NCI-H345 (cell line): ENCODE measurements around the gene LAPTM5.
"Not testable (repeated sequence)": the region's sequence is repeated elsewhere in the genome, so short reads cannot be mapped to it uniquely, and the experiment has no call there.

Experiments
- DNase-seq: peaks from one replicate; lab custom pipeline; 2025; lab: John Stamatoyannopoulos, UW

Gene LAPTM5

DNA sequence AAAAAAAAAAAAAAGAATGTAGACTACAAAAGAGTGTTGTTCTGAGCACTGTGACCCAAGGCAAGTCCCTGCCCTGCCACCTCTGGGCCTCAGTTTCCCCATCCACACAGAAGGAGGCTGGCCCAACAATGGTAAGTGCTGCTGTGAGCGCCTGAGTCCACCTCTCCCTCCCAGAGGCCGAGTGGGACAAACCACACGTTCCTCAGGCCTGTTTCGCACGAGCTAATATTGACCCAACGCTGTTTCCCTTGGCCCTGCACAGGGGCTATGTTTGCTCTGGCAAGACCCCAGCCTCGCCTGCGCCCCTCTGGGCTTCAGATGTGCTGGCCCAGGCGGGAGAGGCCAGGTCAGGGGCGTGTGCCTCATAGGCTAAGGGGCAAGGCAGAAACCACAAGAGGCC, 12.6 kb upstream of the LAPTM5 start:
- DNase-seq = no peak

DNA sequence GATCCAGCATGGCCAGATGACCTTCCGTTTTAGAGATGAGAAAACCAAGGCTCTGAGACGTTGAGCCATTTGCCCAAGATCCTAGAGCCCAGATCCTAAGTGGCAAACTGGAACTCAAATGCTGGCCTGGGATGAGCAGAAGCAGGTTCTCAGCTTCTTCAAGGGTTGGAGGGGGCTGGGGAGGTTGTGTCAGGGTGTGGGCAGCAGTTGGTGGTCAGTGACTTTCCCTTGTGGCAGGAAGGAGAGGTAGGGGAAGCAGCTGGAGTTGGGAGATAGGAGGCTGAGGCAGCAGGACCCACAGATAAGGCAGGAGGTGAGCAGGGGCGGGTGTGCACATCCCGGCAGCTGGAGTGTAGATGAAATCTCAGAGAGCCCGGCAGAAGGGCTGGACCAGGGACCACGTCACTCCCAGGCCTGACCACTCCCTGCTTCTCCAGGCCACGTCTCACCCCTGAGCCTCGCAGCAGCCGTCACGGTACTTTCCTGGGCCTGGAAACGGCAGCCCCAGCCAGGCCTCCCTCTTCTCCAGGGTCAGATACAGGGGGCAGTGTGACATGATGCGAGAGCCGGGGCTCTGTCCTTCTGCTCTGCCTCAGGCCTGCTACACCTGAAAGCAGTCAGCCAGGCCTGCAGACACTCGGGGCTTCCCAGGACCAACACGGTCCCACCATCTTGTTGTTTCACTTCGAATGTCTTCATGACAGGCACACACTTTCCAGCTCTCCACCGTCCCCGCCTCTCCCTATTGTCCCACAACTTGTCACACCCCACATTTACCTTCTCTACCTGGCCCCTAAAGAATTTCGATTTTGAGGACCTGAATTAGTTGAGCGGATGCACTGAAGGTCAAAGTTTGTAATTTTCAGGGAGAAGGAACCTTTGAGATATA, 11.5 kb upstream of the LAPTM5 start:
- DNase-seq = no peak

DNA sequence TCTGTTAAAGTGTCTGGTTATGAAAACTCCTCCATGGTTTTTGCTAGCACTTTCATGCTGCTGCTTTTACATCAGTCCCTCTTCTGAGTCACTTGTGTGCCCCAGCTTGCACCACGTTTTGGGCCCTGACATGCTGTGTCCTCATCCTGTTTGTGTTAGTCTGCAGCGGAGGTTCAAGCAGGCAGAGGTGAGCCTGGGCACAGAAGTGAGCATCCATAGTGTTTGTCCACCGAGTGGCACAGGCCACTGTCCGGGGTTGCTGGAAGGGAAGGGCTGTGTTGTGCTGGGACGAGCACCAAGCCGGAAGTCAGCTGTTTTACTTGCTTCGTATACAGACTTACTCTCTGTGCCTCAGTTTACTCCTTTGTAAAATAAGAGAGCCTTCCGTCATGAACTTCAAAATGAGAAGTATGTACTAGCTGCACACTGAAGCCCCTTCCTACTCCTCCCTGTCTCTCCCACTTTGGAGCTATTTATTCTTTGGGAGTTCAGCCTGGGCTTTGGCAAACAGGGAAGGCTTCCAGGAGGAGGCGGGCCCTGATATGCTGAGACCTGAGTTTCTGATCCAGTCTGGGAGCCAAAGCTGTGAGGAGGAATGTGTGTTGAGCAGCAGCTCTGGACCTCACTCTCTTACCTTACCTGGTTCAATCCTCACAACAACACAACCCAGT, 10.7 kb upstream of the LAPTM5 start:
- DNase-seq = no peak

DNA sequence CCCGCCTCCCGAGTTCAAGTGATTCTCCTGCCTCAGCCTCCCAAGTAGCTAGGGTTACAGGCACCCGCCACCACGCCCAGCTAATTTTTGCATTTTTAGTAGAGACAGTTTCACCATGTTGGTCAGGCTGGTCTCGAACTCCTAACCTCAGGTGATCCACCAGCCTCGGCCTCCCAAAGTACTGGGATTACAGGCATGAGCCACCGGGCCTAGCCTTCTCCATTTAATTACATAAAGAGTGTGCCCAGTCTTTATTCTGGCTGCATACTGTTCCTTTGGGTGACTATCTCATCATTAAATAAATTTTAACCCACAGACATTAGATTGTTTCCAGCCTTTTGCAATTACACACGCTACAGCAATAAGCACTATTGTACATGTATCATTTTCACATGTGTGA, 9.4 kb upstream of the LAPTM5 start:
- DNase-seq = not testable (repeated sequence)

DNA sequence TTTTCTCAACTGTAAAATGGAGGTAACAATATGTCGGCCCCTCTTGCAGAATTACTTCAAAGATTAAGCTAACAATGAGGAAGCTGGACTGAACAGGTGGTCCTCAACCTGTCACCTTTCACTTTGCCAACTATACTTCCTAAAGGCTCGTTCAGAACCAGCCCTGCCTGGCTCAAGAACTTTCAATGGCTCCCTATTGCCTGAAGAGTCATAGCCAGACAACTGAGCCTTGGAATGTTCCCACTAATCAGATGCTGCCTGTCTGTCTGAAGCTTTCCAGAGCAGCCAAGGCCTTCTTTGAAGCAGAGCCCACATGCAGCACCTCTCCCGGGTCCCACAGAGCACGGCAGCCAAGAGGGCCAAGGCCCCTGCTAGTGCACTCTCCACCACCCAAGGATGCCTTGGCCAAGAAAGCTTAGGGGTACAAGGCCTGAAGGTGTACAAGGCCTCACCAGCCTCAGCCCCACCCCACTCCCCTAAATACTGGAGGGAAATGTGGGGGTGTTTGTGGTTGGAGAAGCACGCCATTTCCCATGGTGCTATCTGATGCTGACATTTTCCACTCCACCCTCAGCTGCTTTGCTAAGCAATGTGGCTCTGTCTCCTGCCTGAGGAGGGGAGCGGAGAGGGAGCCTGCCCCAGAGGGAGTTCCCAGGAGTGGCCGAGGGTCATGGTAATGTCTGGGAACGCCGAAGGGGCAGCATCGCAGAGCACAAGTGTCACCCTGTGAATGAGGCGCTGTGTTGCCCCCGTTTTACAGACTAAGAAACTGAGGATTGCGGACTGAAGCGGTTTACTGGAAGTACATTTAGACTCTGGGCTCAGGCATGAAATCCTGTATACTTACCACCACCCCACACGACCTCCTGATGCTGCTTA, 8.2 kb upstream of the LAPTM5 start:
- DNase-seq = no peak

DNA sequence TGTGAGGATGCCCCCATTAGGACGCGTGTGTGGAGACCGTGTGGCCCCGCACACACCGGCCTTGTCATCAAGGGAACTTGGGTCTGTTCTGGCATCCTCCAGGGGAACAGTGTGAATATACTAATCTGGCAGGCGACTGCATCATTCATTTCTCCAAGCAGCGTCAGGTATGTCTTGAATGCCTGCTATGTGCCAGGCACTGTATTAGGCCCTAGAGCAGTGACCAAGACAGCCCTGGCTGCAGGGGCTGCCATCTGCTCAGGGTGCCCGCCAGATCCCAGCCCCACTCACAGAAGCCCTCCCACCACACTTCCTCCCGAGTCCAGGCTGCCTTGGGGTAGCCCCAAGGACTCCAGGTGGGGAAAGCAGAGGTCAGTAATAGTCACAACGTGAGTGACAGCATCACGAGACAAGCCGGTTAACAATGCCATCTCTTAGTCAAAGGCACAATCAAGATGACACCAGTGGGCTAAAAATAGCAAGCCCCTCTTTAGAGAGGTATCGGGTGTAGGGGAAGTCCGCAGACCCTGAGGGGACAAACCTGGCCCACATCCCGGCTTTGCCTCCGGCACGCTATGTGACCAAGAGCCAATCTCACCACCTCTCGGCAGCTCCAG, 7.5 kb upstream of the LAPTM5 start:
- DNase-seq = no peak

DNA sequence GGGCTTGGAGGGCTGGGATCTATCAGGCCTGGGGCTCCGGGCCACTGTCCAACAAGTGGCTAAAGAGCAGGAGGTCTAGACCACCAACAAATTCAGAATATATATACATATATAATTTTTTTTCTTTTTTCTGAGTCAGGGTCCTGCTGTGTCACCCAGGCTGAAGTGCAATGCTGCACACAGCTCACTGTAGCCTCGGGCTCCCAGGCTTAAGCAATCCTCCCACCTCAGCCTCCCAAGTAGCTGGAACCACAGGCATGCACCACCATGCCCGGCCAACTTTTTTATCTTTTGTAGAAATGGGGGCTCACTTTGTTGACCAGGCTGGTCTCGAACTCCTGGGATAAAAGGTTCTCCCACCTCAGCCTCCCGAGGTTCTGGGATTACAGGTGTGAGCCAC, 6.8 kb upstream of the LAPTM5 start:
- no peak for DNase-seq

DNA sequence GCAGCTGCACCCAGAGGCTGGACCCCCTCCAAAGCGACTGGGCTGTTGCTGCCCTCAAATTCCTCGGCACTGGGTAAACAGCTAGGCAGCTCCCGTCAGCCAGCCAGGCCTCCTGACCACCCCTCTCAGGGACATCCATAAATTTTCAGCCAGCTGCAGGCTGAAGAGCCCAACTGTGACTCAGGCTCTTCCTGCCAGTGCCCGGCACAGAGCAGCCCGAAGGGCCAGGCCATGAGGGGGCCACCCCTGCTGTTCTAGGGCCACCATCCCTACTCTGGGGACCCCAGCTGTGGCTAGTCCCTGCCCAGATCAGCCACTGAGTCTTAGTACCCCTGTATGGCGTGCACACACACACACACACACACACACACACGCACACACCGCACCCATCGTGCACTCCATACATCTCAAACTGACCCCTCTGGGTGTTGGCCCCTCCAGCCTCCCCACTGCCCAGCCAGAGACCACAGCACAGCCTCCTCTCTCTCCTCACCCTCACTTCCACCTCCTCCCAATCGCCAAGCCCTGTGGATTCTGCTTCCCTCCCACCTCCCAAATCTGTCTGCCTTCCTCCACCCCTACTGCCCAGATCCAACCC, 6.2 kb upstream of the LAPTM5 start:
- no peak for DNase-seq

DNA sequence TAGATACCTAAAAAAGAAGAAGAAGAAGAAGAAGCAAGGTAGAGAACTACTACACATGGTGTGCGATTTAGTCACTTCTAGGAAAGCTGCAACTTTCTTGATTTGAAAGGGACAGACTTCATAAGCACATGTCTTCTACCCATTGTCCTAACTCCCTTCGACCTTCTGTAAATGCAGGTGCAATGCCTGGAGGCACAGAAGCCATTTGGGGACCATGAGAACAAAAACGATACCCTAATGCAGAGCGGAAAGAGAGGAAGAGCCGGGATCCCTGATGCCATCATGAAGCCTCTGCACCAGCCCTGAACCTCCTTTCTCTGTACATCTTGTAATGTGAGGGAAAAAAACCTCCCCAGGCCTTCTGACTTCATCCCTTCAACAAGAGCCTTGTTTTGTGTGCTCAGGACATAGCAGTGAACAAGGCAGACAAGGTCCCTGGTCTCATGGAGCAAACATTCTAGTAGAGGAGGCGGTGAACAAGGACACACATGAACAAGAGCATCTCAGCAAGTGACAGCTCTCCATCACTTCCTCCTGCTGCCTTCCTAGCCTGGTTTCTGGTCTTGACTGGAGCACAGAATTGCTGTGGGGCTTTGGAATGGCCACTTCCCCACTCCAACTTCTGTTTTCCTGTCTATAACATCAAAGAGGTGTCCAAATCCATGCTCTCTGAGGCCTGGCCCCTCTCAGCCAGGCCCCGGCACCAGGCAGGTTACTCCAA, 5.5 kb upstream of the LAPTM5 start:
- no peak for DNase-seq

DNA sequence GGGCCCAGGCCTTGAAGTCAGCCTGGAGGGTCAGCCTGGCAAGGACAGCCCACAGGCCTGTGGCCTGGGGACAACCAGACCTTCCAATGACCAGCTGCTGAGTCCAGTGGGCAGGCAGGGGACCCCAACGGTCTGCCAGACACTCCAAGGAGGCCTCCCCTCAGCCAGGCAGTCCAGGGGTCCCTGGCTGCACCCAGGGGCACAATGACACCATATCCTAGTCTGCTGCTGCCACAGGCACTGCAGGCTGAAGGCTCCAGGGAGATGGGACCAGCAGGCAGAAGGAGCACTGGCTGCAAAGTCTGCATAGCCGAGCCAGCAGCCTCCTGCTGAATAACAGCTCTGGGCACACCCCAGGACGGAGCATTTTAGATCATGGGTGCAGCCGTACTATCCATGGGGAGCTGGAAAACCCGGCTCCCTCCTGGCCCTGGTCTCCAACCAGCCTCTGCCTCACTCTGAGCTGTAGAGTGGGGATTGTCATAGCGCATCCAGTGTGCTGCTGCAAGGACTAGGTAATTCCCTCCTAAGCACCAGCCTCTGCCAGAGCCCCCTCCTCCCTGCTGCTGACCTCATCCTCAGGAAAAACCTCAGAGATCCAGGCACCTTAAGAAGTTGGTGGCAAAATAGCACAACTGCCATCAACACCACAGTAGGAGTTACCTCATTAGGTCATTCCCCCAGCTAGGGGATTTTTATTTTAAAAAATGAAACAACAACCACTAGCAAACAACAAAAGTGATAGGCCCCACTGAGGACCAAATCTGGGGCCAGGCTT, 4.8 kb upstream of the LAPTM5 start:
- DNase-seq = no peak

DNA sequence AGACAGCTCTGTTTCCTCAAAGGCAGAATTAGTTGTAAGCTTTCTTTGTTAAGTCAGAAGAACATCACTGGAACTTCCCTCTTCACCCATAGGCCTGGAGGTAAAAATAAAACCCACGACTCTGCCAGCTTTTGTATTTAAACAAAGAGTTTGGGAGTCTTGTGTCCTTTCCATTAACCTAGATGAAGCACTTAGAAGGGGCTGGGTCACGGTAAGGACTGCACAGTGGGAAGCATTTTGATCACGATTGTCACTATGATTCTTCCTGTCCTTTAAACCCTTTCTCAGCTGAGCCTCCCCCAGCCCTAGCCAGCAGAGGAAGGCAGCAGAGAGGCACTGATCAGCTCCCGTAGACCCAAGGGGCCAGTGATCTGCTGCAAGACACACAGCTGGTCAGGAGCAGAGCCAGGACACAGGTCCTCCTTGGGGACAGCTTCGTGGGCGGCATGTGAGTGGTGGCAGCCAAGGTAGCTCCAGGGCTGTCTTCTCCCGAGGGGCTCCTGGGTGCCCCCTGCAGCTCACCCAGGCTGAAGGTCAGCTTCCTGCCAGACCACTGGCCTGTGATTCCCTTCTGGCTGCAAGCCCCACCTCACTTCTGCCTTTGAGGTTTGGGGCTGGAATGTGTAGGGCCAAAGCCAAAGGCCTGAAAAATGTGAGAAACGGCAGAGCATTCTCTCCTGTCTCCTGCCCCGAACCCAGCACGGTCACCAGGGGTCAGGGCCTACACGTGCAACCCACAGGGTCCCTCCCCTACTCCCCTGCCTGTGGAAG, 4.0 kb upstream of the LAPTM5 start:
- DNase-seq = no peak

DNA sequence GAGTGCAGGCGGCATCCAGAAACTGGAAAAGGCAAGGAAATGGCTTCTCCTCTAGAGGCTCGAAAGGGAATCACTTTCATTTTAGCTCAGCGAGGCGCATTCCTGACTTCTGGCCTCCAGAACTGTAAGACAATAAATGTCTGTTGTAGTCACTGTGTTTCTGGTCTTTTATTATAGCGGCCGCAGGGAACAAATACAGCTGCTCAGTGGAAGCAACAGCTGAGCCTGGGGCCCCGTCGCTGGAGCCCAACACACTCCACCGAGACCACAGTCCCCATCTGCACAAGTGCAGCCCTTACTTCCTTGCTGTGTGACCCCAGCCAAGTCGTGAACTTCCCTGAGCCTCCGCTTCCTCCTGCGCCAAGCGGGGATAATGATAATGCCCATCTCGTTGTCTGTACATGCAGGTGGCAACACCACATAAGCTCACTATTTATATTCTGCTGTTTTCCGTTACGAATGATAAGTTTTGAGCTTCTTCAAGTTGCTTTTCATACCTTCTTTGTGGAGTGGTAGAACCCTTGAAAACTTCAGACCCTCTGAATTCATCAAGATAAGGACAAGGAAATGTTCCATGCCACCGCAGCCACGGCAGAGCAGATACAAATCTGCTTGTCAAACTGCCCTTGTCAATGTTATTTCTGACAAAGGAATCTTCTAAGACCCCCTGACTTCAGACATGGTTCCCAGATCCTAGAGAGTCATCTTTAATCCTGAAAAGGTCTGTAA, 3.2 kb upstream of the LAPTM5 start:
- no peak for DNase-seq

DNA sequence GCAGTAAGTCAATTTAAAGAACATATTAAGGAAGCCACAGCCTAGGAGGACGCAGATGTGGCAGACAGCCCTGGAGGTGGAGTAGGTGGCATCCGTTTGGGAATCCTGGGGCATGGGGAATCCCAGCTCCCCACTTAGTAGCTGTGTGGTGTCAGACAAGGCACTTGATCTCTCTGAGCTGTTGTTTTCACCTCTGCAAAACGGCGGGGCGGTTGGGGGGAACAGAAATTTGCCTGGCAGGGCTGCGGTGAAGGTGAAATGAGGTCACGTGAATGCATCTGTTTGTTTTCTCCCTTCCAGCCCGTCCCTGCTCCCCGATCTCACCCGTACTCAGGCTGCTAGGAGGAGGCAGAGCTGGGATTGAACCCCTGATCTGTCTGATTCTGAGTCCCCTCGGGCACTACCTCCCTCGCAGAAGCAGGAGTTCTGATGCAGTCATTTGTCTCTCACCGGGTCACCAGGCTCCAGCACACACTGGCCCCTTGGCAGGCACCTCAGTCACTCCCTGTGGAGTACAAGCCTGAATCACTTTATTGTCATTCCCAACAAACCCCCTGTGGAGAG, 2.2 kb upstream of the LAPTM5 start:
- DNase-seq = no peak

DNA sequence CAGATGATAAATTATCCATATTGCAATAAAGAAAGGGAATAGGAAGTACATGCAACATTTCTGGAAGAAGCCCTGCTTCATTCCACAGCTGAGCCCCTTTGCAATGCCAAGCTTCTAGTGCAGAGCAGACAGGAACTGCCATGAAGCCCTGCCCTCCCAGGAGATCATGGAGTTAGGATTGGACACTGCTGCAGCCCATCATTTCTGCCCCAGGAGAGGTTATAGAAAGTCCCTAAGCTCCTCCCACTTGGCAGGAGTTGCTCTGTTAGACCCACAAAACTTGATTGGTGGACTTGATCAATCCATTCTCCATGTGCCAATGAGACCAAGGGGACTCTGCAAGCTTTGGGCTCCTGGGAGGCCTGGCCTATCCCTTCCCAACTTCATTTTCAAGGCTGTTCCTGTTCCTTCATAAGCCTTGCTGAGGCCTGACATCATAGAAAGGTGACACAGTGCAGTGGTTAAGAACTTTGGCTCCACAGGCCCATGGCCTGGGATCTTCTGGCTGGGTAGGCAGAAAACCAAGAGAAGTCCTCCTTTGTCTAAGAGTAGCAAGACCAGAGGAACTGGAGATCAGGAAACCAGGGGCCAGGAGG, 1.3 kb upstream of the LAPTM5 start:
- DNase-seq = no peak

DNA sequence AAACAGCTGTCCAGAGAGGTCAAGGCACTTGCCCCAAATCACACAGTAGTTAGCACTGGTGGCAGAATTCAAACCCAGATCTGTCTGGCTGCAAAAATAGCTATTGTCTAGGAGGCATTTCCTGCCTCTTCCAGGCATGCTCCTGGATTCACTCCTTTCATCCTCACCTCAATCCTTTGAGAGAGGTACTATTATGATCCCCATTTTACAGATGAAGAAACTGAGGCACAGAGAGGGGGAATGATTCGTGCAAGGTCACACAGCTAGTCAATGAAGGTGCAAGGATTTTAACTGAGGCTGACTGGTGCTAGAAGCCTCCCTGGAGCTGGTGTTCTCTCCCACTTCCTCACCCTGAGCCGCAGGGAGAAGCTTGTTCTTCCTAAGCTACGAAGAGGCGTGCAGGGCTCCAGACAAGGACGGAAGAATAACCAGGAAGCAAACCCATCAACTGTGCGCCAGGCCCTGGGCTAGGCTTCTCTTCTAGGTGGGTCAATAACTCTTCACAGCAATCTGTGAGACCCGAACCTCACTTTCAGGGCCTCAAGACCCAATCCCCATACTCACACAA, 631 bp upstream of the LAPTM5 start:
- no peak for DNase-seq

DNA sequence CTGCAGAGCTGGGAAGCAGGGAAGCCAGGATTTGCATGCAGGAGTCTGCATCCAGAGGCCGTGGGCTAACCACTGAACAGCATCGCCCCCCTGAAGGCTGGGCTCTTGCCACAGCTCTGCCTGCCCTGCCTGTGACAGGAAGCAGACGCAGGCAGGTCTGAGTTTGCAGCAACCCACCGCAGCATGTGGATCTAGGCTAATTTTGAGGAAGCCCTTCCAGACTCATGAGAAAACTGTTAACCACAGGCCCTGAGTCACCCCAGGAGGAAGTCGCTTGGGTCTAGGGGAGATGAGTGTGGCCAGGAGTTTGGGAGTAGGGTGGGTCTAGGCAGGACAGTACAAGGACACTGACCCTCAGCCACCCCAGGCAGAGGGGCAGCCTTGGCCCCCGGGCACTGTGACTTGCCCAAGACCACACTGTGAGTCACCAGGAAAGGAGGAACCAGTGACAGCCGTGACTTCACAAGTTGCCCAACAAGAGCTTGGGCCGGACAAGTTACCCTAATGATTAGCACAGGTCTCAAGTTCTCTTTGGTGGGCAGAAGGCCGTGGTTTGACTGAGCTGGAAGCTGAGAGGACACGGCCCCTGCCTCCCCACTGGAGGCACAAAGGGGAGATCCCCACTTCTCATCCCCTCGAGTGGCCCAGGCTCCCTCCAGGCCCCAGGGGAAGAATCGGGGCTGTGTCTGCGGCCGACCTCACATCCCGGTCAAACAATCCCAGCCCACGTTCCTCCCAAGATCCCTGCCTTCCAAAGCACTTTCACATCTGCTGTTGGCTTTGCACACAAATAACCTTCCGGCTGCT, 826 bp downstream of the LAPTM5 start:
- no peak for DNase-seq

DNA sequence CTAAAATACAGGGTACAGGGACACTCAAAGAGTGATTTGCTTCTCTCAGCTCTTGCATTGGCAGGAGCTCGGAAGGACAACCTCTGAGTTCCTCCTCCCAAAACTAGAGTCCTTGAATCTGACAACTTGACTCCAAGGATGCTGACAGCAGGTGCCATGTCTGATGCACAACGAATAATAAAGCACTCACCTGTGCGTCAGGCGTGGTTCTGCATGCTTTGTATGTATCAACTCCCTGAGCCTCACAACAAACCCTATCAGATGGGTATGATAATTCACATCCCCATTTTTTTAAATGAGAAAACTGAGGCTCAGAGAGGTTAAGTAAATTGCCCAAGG, 1.4 kb downstream of the LAPTM5 start:
- no peak for DNase-seq
